NCI-H2171 (cell line): ENCODE results near the gene MAMLD1.
"Not testable (repeated sequence)": the region's sequence is repeated elsewhere in the genome, so short reads cannot be mapped to it uniquely, and the experiment has no call there.

Experiments
- DNase-seq: peaks from one replicate; lab custom pipeline; 2025; lab: John Stamatoyannopoulos, UW

MAMLD1 gene

GRCh38 chrX:150362599-150363481 is at the start of gene MAMLD1:
Gene MAMLD1 (plus strand): TSS chrX:150363317. CDS start chrX:150445517, 82,200 bp downstream.
- no peak for DNase-seq

GRCh38 chrX:150313514-150313913 is 49.6 kb upstream of the MAMLD1 start:
- no peak for DNase-seq

GRCh38 chrX:150314186-150314585 is 48.9 kb upstream of the MAMLD1 start:
- no peak for DNase-seq

GRCh38 chrX:150316564-150316963 is 46.6 kb upstream of the MAMLD1 start:
- DNase-seq = no peak

- DNase-seq = no peak
Measured at GRCh38 chrX:150323020-150323419, 40.1 kb upstream of the MAMLD1 start.

GRCh38 chrX:150324035-150324728 is 38.9 kb upstream of the MAMLD1 start:
- no peak for DNase-seq

- no peak for DNase-seq
Measured at GRCh38 chrX:150324919-150325318, 38.2 kb upstream of the MAMLD1 start.

- DNase-seq = no peak
Measured at GRCh38 chrX:150326541-150327247, 36.4 kb upstream of the MAMLD1 start.

GRCh38 chrX:150329282-150329681 is 33.8 kb upstream of the MAMLD1 start:
- DNase-seq = no peak

GRCh38 chrX:150329868-150330267 is 33.2 kb upstream of the MAMLD1 start:
- no peak for DNase-seq

- no peak for DNase-seq
Measured at GRCh38 chrX:150332023-150332422, 31.1 kb upstream of the MAMLD1 start.

GRCh38 chrX:150334100-150334499 is 29.0 kb upstream of the MAMLD1 start:
- no peak for DNase-seq

- no peak for DNase-seq
Measured at GRCh38 chrX:150334981-150335380, 28.1 kb upstream of the MAMLD1 start.

GRCh38 chrX:150337026-150337425 is 26.1 kb upstream of the MAMLD1 start:
- DNase-seq = no peak

GRCh38 chrX:150337536-150337935 is 25.6 kb upstream of the MAMLD1 start:
- no peak for DNase-seq

- DNase-seq = no peak
Measured at GRCh38 chrX:150338615-150339014, 24.5 kb upstream of the MAMLD1 start.

- no peak for DNase-seq
Measured at GRCh38 chrX:150339736-150340135, 23.4 kb upstream of the MAMLD1 start.

- not testable (repeated sequence) for DNase-seq
Measured at GRCh38 chrX:150340326-150340725, 22.8 kb upstream of the MAMLD1 start.

- DNase-seq = no peak
Measured at GRCh38 chrX:150347471-150347870, 15.6 kb upstream of the MAMLD1 start.

GRCh38 chrX:150348365-150348764 is 14.8 kb upstream of the MAMLD1 start:
- no peak for DNase-seq

- DNase-seq = no peak
Measured at GRCh38 chrX:150352114-150352513, 11.0 kb upstream of the MAMLD1 start.

GRCh38 chrX:150352581-150352980 is 10.5 kb upstream of the MAMLD1 start:
- DNase-seq = no peak

- DNase-seq = no peak
Measured at GRCh38 chrX:150355913-150356312, 7.2 kb upstream of the MAMLD1 start.
